Muscle of back (tissue), 11 donors: ENCODE data around the gene CYSLTR2. TPM values are rescaled to one million over a fixed set of nuclear protein-coding genes. Genes with fewer than 3 reads are reported as not detected.
"Not testable (repeated sequence)": the region's sequence is repeated elsewhere in the genome, so short reads cannot be mapped to it uniquely, and the experiment has no call there.

ENCODE experiments used
- DNase-seq, 3 donors: peaks; one replicate each; pipeline versions ENCODE4 v3.0.0 to v3.0.0-alpha.2; 2013
- polyA plus RNA-seq, 10 donors: library from polyadenylated mRNA; unstranded; fragments of 120-200 nt; gene quantifications; one replicate each; pipeline ENCODE4 v1.2.1, GENCODE V29; 2013; ENCODE audit not compliant: insufficient read length in 10 of 10

Gene CYSLTR2
- polyA plus RNA-seq, 10 donors = 0.05 to 0.71 (median 0.31) TPM

DNA sequence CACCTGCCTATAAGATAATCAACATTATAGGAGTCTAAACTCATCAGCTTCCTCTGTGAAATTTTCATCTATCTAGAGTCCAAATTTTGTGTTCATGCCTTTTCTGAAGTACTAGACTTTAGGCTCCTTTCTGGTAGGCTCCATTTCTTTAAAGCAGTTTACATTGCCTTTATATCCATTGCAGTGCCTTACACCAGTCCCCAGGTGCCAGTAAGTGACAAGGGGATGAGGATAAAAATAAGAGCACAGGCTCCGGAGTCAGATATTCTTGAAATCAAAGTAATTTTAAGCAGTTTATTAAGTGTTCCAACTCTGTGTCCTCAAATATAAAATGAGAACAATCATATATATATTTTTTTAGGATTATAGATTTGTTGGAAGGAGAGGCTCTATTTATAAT, 10.6 kb upstream of the CYSLTR2 start:
- no peak for DNase-seq

DNA sequence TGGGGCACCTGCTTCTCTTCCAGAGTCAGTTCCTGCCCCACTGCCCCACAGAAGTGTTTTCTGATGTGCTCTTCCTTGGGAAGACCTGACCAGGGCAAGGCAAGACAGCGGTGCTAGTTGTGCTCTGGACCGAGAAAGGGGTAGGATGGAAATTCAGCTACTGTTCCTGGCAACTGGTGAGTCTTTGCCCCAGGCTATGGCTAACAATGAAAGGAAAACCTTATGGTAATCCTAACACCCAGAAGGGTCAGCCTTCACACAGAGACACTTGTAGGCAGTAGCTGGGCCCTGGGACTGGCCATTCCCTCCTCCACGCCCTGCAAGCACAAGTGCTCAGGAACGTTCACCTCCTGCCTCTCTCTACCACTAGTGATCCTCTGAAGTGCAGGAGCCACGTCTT, 9.6 kb upstream of the CYSLTR2 start:
- DNase-seq = no peak

- no peak for DNase-seq
These were observed 8.8 kb upstream of the CYSLTR2 start for GRCh38 chr13:48644951-48645350.

- DNase-seq = no peak
These were observed 7.9 kb upstream of the CYSLTR2 start for GRCh38 chr13:48645845-48646244.

GRCh38 chr13:48646791-48647190, 6.9 kb upstream of the CYSLTR2 start:
- DNase-seq = no peak

DNA sequence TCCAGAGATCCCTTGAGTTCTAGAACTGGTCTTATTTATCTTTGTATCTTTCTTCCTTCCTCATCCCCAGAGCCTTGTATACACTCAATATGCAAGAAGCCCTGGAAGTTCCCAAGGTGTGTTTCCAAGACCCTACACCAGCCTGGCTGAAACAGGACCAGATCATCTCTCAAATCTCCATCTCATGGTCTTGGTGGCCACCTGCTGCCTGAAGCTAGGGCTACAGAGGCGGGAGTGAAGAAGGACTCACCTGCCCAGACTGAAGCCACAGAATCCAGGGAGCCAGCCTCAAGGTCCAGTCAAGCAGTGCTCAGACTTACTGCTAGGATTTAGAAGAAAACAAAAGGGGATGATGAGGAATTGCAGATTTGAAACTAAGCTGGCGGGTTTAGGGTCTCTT, 6.1 kb upstream of the CYSLTR2 start:
- DNase-seq = no peak

DNA sequence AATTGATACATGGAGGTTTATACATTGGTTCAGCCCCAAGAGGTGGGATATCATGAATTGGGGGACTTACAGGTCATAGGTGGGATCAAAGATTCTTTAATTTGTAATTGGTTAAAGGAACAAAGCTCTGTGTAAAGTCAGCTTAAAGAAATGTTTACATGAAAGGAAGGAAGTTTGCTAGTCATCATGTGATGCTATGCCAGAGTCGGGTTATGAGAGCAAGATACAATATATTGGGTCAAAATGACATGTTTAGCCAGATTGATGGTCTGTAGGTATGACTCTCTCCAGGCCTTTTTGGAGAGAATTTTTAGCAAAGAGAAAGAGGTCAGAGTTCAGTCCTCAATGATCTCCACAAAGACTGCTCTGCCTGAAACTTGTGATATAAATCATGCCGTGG, 5.3 kb upstream of the CYSLTR2 start:
- DNase-seq = no peak

GRCh38 chr13:48652851-48653471, 768 bp upstream of the CYSLTR2 start:
- DNase-seq = no peak

- DNase-seq = no peak
These were observed 782 bp downstream of the CYSLTR2 start for GRCh38 chr13:48654511-48654910.

DNA sequence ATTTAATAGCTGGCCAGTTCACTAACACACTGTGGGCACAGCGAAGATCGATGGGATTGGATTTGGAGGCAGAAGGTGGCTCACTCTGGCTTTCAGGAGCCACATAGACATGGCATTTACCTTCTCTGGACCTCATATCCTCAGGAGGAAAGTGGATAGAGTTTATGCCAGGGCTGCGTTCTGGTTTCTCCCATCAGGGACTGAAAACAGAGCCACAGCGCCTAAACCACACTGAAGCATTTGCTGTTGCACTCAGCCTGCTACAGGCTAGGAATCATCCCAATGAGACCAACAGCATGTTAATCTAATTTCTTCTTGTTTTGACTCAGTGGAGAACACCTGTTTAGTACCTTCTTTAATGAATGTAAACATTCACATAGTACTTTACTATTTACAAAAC, 1.6 kb downstream of the CYSLTR2 start:
- DNase-seq = no peak

GRCh38 chr13:48656608-48657007, 2.9 kb downstream of the CYSLTR2 start:
- DNase-seq = no peak

DNA sequence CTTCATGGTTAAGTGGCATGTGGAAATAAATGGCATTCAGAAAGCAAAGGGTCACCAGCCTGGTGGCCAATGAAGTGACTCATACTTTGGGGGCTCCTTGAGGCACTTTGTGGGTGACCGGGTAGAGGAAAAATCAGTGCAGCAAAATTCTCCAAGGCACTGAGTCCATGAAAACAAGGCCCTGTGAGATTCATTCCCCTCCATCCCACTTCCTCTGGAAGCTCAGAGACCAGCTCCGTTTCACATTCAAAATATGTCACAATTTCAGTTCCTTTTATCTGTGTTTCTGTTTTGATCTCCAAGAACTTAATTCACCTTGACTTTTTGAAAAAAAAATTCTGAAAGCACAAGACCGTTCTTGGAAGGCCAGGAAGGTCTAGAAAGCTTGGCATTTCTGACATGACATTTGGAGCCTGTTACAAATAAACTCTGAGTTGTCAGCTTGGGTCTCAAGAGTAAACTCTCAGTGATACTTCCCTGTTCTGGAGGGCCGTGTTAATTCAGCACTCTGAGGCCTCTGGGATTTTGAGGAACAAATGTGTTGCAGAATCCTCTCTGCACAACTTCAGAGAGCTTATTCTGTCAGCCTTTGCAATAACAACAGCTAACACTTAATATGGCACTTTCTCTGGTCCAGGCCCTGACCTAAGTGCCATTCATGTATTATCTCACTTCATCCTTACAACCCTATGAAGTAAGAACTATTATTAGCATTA, 6.8 kb downstream of the CYSLTR2 start:
- DNase-seq = peak in 2 of 3 donors; percentile 1 to 40

DNA sequence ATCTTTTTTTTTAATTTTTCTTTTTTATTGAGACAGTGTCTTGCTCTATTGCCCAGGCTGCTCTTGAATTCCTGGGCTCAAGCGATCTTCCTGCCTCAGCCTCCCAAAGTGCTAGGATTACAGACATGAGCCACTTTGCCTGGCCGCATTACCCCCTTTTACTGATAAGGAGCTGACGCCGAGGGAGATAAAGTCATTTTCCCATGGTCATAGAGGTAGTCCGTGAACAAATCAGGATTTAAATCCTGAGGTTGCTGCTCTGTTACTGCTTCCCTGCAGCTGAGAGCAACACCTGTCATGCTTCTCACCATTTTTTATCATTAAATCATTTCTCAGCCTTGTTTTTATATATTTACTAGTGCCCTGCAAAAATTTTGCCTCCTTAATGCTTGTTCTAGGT, 7.4 kb downstream of the CYSLTR2 start:
- no peak for DNase-seq

- DNase-seq = no peak
These were observed 8.5 kb downstream of the CYSLTR2 start for GRCh38 chr13:48662226-48662625.

DNA sequence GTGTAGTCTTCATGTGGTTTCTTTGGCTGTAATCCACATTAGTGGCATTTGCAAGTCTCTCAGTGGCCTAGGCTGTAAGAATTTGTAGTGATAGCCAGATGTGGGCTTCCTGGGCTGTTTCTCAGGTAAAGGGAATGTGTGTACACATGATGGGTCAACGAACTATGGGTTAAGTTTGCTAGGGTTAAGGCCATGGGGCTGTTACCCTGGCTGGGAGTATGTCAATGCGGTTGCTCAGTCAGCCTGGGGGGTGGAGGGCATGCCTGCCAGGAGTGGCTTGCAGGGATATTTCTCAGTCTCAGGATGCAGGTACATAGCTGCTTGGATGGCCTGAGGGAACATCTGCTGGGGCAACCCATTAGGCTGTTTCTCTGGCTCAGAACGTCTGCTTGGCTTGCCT, 13.4 kb downstream of the CYSLTR2 start:
- DNase-seq = no peak

GRCh38 chr13:48671421-48671820, 17.7 kb downstream of the CYSLTR2 start:
- not testable (repeated sequence) for DNase-seq

DNA sequence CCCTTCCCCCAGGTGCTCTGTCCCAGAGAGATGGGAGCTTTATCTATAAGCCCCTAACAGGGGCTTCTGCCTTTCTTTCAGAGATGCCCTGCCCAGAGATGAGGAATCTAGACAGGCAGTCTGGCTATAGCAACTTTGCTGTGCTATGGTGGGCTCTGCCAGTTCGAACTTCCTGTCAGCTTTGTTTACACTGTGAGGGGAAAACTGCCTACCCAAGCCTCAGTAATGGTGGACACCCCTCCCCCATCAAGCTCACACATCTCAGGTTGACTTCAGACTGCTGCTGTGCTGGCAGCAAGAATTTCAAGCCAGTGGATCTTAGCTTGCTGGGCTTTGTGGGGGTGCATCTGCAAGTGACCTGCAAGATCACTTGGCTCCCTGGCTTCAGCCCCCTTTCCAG, 21.5 kb downstream of the CYSLTR2 start:
- DNase-seq = no peak

DNA sequence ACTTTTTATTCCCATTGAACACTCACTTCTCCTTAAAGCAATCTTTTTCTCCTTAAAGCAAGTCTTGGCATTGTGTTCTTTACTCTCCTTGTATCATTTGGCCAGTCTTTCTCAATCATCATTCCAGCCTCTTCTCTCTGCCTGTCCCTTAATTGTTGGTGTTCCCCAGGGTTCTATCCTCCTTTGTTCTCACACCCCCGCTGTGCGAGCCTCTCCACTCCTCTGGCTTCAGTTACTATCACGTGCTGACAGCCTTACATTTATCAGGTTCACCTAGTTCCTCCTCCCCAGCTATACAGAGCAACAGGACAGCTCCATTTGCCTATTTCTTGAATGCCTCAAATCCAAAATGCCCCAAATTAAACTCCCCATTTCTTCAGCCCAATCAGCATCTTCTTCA, 24.6 kb downstream of the CYSLTR2 start:
- no peak for DNase-seq

DNA sequence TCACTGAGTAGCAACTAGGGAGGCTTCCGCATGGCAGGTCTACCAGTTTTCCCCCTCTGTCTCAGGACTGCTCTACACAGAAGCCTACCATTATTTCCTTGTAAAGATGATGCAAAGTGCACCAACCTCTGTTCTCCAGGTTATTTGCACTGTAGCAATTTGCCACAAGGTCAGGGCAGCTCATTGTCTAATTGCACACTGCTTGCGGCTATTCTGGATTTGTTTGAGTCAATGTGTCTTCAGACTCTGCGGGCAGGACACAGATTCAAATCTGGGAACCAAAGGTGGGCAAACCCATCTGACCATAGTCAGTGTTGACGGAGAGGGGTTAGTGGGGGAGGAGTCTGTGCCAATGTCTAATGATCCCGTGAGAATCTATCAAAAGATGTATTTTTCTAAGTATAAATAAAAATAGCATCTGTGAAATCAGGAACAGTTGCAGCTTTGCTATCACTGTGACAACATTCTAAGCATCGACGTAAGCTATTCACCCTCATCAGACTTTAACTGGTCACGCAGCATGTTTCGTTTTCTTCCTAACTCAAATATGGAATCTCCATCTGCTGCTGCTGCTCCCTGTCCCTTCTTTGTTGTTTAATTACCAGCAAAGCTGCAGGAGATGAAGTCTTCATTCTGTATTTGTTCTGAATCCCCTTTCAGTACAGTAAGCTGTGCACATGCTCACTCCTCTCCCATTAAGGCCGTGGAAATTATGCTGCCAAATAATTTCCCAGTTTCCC, 26.4 kb downstream of the CYSLTR2 start:
- peak in 1 of 3 donors; percentile 22 for DNase-seq

- DNase-seq = no peak
These were observed 27.1 kb downstream of the CYSLTR2 start for GRCh38 chr13:48680756-48681392.

GRCh38 chr13:48681905-48682304, 28.2 kb downstream of the CYSLTR2 start:
- no peak for DNase-seq

DNA sequence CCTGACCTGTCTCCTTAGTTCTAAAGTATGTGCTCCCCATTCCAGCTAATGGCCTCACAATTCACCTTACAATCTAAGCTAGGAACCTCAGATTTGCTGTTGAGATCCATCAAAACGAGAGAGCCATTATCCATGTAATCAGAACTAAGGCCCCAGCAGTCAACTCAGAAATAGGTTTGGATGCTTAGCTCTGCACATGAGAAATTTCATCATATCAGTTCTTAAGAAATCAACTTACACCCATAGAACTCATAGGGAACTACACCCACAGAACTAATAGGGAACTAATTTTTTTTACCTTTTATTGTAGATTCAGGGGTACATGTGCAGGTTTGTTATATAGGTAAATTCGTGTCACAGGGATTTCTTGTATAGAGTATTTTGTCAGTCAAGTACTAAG, 28.7 kb downstream of the CYSLTR2 start:
- no peak for DNase-seq
